Stimulated activated naive CD8-positive, alpha-beta T cell treated with anti-CD3 and anti-CD28 coated beads, Interleukin-15, amount 100 ng/mL, for 72 hours (primary cell): ENCODE data around the gene APOBEC2.

ENCODE experiments used
- ATAC-seq: fragments of 150-1000 bp; cut with Tn5 transposase; 2 replicates; pipeline ENCODE4 v1.10.0; 2021; ENCODE audit warnings: mild to moderate bottlenecking, moderate library complexity
- DNase-seq, 2 donors: peaks; one replicate each; pipeline ENCODE4 v3.0.0; 2021 to 2022
- H3K27ac Mint-ChIP-seq, 2 donors: one replicate each; pipeline ENCODE4 v1.8.0; 2022; ENCODE audit warnings: mild to moderate bottlenecking in 2 of 2, mixed read lengths in 2 of 2, moderate library complexity in 2 of 2
- H3K27me3 Mint-ChIP-seq: one replicate; pipeline ENCODE4 v1.8.0; 2022; ENCODE audit warnings: mixed read lengths
- H3K4me1 Mint-ChIP-seq: one replicate; pipeline ENCODE4 v1.8.0; 2022; ENCODE audit warnings: mild to moderate bottlenecking, mixed read lengths
- H3K4me3 Mint-ChIP-seq, 2 donors: one replicate each; pipeline ENCODE4 v1.8.0; 2022; ENCODE audit warnings: mild to moderate bottlenecking in 2 of 2, mixed read lengths in 2 of 2, moderate library complexity in 1 of 2
- H3K9me3 Mint-ChIP-seq, 2 donors: one replicate each; pipeline ENCODE4 v1.8.0; 2022; ENCODE audit warnings: mixed read lengths in 2 of 2

The APOBEC2 gene

GRCh38 chr6:41080621-41081020, 27.6 kb downstream of the APOBEC2 start:
- peaks cover 52% of the 10 kb centered on the region for H3K4me1 Mint-ChIP-seq
- no peaks in the 10 kb centered on the region for H3K9me3 Mint-ChIP-seq
- peak overlapping the region; percentile 54 to 69 for H3K4me3 Mint-ChIP-seq
- DNase-seq = no peak
- peak; percentile 68 for ATAC-seq
- H3K27me3 Mint-ChIP-seq = no peaks in the 10 kb centered on the region
- peak overlapping the region in 1 of 2 donors; percentile 76 for H3K27ac Mint-ChIP-seq

GRCh38 chr6:41083072-41083471, 30.1 kb downstream of the APOBEC2 start:
- Mint-ChIP-seq H3K4me3 (no peak overlapping the region), H3K9me3 (no peaks in the 10 kb centered on the region), H3K27ac (no peak overlapping the region), H3K4me1 (peaks cover 36% of the 10 kb centered on the region), H3K27me3 (no peaks in the 10 kb centered on the region)
- ATAC-seq (no peak), DNase-seq (no peak)

GRCh38 chr6:41085182-41085581, 32.2 kb downstream of the APOBEC2 start:
- Mint-ChIP-seq H3K4me3 (no peak overlapping the region), H3K4me1 (peaks cover 21% of the 10 kb centered on the region), H3K27me3 (no peaks in the 10 kb centered on the region), H3K27ac (no peak overlapping the region), H3K9me3 (no peaks in the 10 kb centered on the region)
- DNase-seq (no peak), ATAC-seq (no peak)

- H3K27me3 Mint-ChIP-seq = no peaks in the 10 kb centered on the region
- no peak overlapping the region for H3K4me3 Mint-ChIP-seq
- ATAC-seq (no peak), DNase-seq (no peak)
- no peaks in the 10 kb centered on the region for H3K9me3 Mint-ChIP-seq
- no peak overlapping the region for H3K27ac Mint-ChIP-seq
- no peaks in the 10 kb centered on the region for H3K4me1 Mint-ChIP-seq
These were observed 35.4 kb downstream of the APOBEC2 start for GRCh38 chr6:41088451-41088850.

GRCh38 chr6:41090841-41091761, 38.1 kb downstream of the APOBEC2 start:
- Mint-ChIP-seq H3K4me1 (no peaks in the 10 kb centered on the region), H3K4me3 (no peak overlapping the region)
- ATAC-seq = no peak

GRCh38 chr6:41092421-41093140, 39.6 kb downstream of the APOBEC2 start:
- Mint-ChIP-seq H3K27me3 (no peaks in the 10 kb centered on the region), H3K4me1 (no peaks in the 10 kb centered on the region), H3K27ac (no peak overlapping the region), H3K4me3 (no peak overlapping the region), H3K9me3 (no peaks in the 10 kb centered on the region)
- ATAC-seq = no peak
- DNase-seq = no peak

More at GRCh38 chr6:41090841-41091761, 38.1 kb downstream of the APOBEC2 start:
- Mint-ChIP-seq H3K27ac (peak overlapping the region in 1 of 2 donors; percentile 74), H3K27me3 (no peaks in the 10 kb centered on the region), H3K9me3 (no peaks in the 10 kb centered on the region)
- no peak for DNase-seq

GRCh38 chr6:41093729-41094128, 40.7 kb downstream of the APOBEC2 start:
- ATAC-seq = no peak
- Mint-ChIP-seq H3K4me3 (no peak overlapping the region), H3K4me1 (peaks cover 8% of the 10 kb centered on the region), H3K27ac (no peak overlapping the region), H3K27me3 (no peaks in the 10 kb centered on the region), H3K9me3 (no peaks in the 10 kb centered on the region)
- DNase-seq = no peak

GRCh38 chr6:41097467-41098090, 44.6 kb downstream of the APOBEC2 start:
- DNase-seq = no peak
- peaks cover 16% of the 10 kb centered on the region for H3K4me1 Mint-ChIP-seq
- no peaks in the 10 kb centered on the region for H3K9me3 Mint-ChIP-seq
- H3K27ac Mint-ChIP-seq = no peak overlapping the region
- no peaks in the 10 kb centered on the region for H3K27me3 Mint-ChIP-seq
- no peak for ATAC-seq
- no peak overlapping the region for H3K4me3 Mint-ChIP-seq

- Mint-ChIP-seq H3K9me3 (no peaks in the 10 kb centered on the region), H3K4me3 (no peak overlapping the region), H3K4me1 (peaks cover 16% of the 10 kb centered on the region), H3K27ac (peak overlapping the region in 1 of 2 donors; percentile 27), H3K27me3 (no peaks in the 10 kb centered on the region)
- ATAC-seq (no peak), DNase-seq (no peak)
These were observed 45.4 kb downstream of the APOBEC2 start for GRCh38 chr6:41098366-41098765.

GRCh38 chr6:41100871-41101287, 47.9 kb downstream of the APOBEC2 start:
- Mint-ChIP-seq H3K27ac (no peak overlapping the region), H3K4me3 (no peak overlapping the region), H3K9me3 (no peaks in the 10 kb centered on the region), H3K4me1 (peaks cover 16% of the 10 kb centered on the region), H3K27me3 (no peaks in the 10 kb centered on the region)
- ATAC-seq = no peak
- DNase-seq = no peak

- Mint-ChIP-seq H3K4me3 (no peak overlapping the region), H3K4me1 (peaks cover 6% of the 10 kb centered on the region), H3K27ac (no peak overlapping the region), H3K9me3 (no peaks in the 10 kb centered on the region), H3K27me3 (no peaks in the 10 kb centered on the region)
- peak; percentile 79 for ATAC-seq
- DNase-seq = no peak
These were observed 50.8 kb downstream of the APOBEC2 start for GRCh38 chr6:41103847-41104246.

GRCh38 chr6:41111017-41111416, 58.0 kb downstream of the APOBEC2 start:
- H3K27me3 Mint-ChIP-seq = no peaks in the 10 kb centered on the region
- H3K9me3 Mint-ChIP-seq = no peaks in the 10 kb centered on the region
- no peak for ATAC-seq

More at GRCh38 chr6:41111017-41111416, 58.0 kb downstream of the APOBEC2 start:
- Mint-ChIP-seq H3K4me3 (no peak overlapping the region), H3K27ac (peak overlapping the region in 1 of 2 donors; percentile 8), H3K4me1 (no peaks in the 10 kb centered on the region)
- DNase-seq = no peak
